22Rv1 (cell line): Measurements from ENCODE around the gene MEF2C.

Source experiments
- ZFX ChIP-seq: fragments of 450-650 bp; IDR thresholded peaks from 2 replicates; pipeline ENCODE4 v1.6.1; 2017; ENCODE audit warnings: antibody characterized with exemption, borderline replicate concordance
- TF ChIP-seq, protein P1 (sequence below): fragments of 450-650 bp; IDR thresholded peaks from 2 replicates; pipeline ENCODE4 v1.5.1; 2017; ENCODE audit warnings: mild to moderate bottlenecking

- TF ChIP-seq, protein P1, sequence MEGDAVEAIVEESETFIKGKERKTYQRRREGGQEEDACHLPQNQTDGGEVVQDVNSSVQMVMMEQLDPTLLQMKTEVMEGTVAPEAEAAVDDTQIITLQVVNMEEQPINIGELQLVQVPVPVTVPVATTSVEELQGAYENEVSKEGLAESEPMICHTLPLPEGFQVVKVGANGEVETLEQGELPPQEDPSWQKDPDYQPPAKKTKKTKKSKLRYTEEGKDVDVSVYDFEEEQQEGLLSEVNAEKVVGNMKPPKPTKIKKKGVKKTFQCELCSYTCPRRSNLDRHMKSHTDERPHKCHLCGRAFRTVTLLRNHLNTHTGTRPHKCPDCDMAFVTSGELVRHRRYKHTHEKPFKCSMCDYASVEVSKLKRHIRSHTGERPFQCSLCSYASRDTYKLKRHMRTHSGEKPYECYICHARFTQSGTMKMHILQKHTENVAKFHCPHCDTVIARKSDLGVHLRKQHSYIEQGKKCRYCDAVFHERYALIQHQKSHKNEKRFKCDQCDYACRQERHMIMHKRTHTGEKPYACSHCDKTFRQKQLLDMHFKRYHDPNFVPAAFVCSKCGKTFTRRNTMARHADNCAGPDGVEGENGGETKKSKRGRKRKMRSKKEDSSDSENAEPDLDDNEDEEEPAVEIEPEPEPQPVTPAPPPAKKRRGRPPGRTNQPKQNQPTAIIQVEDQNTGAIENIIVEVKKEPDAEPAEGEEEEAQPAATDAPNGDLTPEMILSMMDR = no peak
- TF ChIP-seq ZFX = no peak
Observed at GRCh38 chr5:88687373-88687911, 195.5 kb downstream of the MEF2C start.
